RKO (cell line): ENCODE measurements around the gene GNAI3.

ENCODE experiments used
- DNase-seq: peaks from one replicate; pipeline ENCODE4 v3.0.0-alpha.2; 2016; ENCODE audit warnings: low spot score

GNAI3 gene

GRCh38 chr1:109661391-109661790 lies 113.0 kb downstream of the GNAI3 start:
- DNase-seq: no peak

GRCh38 chr1:109664671-109665070 lies 116.3 kb downstream of the GNAI3 start:
- no peak for DNase-seq

- DNase-seq: no peak
These were observed 119.2 kb downstream of the GNAI3 start, which contains the start of gene GSTM2 for GRCh38 chr1:109667452-109668122. GSTM2 (plus strand) TSS chr1:109668057; CDS start chr1:109668116, 59 bp downstream.
